KBM-7 (cell line): ENCODE results near the gene IMMP2L.
A peak's percentile ranks its signal among the peaks of the same experiment; 100 is the strongest.
"Not testable (repeated sequence)": the region's sequence is repeated elsewhere in the genome, so short reads cannot be mapped to it uniquely, and the experiment has no call there.

Experiments
- DNase-seq: peaks from one replicate; pipeline ENCODE4 v3.0.0-alpha.2; 2015
- in situ Hi-C: fragments of 300-500 bp; cut with MboI; formaldehyde crosslinking; loops from 2 replicates; pipeline ENCODE4 v1.14.3; 2020; ENCODE audit warnings: low sequenced_read_pairs, low pct_unique_long_range_greater_than_20kb, mixed read lengths

IMMP2L gene

DNA sequence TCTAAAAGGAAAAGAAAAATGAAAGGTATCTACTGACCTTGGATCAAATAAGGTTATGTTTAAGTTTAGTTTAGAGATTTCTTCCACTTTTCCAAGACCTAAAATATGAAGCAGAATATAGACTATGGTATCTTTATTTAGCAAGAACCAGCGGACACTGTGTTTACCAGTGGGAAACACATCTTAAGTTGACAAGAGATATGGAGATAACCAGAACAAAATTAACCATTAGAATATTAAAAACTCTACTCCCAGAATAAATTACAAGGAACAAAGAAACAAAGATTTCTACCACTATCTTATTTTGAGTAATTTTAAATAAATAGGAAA lies 86.9 kb downstream of the IMMP2L start:
- in situ Hi-C loops, result no loop called here

DNA sequence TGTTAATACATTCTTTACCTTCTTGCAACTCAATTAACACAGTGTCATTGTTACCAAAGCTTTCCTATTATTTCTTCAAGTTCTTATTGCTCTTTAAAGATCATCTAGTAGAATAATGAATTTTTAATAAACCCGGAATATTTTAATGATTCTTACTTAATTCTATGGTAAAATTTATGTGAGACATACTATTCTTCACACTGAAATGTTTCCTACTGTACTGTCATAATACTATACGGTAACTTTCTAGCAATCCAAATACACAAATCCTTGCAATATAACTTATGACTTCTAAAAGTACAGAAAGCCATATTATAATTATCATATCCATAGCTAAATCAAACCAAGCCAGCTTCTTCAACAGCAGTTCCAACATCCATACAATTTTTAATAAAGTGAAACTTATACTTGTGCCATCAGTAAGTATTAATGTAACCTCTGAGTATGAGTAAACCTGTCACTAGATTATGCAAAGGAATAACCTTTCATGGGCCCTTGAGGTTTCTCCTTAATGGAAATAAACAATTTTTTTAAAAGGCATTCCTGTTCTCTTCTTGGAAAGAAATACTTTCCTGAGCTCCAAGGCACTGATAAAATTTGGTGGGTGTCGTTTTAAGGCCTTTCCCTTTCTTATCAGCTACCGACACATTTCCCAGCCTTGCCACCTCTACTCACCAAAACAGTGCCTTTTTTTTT lies 87.4 kb downstream of the IMMP2L start:
- DNase-seq, result peak; percentile 3
- in situ Hi-C loops, result no loop called here

More for the DNA sequence above, 86.9 kb downstream of the IMMP2L start:
- DNase-seq, result no peak

DNA sequence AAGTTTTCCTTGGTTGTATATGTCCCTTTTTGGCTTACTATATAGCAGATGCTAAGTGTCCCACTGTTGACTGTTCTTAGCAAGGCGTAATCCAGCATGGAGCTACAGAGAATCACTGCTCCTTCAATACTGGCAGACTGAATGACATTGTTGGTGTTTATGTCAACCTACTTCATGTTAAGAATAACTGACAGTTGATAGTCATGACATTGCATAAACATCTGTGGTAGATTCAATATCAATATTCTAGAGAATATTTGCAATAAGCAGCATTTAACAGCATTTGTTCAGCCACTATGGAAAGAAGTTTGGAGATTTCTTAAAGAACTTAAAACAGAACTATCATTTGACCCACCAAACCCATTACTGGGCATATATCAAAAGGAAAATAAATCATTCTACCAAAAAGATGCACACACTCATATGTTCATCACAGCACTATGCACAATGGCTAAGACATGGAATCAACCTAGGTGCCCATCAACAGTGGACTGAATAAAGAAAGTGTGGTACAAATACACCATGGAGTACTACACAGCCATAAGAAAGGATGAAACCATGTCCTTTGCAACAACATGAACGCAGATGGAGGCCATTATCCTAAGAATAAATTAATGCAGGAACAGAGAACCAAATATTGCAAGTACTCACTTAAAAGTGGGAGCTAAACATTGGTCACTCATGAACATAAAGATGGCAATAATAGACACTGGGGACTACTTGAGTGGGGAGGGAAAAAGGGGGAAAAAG lies 88.7 kb downstream of the IMMP2L start:
- DNase-seq, result no peak
- in situ Hi-C loops, result no loop called here

DNA sequence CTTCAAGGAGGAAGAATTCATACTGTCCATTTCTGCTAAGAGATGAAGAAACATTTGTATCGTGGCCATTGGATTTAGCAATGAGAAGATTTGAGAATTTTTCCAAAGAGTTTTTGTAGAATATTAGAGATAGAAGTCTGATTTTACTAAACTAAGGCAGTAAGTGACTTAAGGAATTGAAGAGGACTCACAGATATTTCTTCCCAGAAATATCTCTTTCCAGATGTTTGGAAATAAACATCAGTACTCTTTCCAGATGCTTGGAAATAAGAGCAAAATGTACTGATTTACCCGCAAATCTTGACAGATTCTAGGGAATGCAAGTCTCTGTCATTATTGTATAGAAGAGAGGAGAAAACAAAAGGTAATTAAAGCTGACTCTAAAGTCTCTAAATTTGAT lies 91.3 kb downstream of the IMMP2L start:
- DNase-seq, result no peak
- in situ Hi-C loops, result no loop called here

DNA sequence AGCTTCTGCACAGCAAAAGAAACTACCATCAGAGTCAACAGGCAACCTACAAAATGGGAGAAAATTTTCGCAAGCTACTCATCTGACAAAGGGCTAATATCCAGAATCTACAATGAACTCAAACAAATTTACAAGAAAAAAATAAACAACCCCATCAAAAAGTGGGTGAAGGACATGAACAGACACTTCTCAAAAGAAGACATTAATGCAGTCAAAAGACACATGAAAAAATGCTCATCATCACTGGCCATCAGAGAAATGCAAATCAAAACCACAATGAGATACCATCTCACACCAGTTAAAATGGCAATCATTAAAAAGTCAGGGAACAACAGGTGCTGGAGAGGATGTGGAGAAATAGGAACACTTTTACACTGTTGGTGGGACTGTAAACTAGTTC lies 92.4 kb downstream of the IMMP2L start:
- DNase-seq, in situ Hi-C loops: not testable (repeated sequence)

DNA sequence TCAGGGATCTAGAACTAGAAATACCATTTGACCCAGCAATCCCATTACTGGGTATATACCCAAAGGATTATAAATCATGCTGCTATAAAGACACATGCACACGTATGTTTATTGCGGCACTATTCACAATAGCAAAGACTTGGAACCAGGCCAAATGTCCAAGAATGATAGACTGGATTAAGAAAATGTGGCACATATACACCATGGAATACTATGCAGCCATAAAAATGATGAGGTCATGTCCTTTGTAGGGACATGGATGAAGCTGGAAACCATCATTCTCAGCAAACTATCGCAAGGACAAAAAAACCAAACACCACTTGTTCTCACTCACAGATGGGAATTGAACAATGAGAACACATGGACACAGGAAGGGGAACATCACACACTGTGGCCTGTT lies 96.5 kb downstream of the IMMP2L start:
- DNase-seq, in situ Hi-C loops: not testable (repeated sequence)

DNA sequence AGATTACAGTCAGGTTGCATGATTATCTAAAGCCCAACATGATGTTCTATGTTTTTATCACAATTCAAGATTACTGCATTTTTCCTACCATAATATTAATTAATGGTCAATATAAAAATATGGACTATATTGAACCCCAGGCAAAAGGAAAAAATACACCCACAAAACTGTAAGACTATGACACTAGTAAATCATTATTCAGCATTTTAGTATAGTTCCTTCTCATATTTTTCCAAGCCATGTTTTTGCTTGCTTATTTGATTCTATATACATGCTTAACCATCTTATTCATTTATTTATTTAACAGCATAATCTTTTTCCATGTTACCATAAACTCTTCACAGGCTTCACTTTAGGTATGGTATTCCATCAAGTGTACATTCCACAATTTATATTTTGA lies 101.6 kb downstream of the IMMP2L start:
- DNase-seq, result no peak
- in situ Hi-C loops, result no loop called here

DNA sequence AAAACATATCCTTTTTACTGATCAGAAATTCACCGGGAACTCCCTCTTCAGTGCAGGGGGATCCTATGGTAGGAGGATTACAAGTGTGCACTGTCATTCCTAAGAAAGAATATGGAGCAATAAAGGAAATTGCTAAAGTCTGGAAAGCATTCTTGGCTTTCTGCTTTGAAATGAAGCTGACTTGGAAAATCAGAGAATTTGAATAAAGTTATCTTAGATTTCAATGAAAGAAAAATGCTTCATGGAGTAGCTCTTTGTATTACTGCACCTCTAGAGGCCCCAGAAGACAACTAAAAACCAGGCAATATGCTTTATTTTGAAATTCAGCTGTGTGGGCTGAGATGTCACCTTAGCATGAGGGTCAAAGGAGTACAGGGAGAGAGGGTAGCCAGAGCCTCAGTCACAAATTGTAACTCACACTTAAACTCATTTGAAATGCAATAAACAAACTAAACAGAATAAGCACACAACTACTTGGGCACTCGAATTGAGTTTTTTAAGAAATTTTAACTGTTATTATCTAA lies 102.5 kb downstream of the IMMP2L start:
- DNase-seq, result no peak
- in situ Hi-C loops, result no loop called here

DNA sequence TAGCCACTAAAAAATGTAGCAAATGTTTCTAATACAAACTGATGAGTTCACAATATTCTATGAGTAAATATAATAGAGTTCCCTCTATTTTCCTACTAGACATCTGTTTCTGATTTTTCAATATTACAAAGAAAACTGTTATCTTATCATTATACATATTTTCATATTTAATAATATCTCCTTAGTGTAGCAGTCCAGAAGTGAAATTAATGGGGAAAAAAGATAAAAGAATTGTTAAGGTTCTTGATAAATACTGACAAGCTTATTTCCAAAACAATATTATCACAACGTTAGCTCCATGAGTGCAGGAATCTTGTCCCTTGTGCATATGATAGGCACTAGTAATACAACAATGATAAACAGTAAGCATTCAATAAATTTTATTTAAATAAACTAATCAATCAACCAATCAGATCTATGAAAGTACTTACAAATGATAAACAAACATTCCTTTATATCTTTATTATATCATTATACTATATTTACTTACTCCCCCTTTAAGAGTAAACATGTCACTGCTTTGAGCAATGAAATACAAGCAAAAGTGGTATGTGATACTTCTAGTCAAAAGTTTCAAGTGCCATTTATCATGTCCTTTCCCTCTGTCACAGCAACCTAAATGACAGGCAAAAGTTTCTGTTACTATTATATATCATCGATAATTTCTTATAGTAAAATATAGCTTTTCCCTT lies 103.1 kb downstream of the IMMP2L start:
- no peak for DNase-seq
- in situ Hi-C loops, result no loop called here

DNA sequence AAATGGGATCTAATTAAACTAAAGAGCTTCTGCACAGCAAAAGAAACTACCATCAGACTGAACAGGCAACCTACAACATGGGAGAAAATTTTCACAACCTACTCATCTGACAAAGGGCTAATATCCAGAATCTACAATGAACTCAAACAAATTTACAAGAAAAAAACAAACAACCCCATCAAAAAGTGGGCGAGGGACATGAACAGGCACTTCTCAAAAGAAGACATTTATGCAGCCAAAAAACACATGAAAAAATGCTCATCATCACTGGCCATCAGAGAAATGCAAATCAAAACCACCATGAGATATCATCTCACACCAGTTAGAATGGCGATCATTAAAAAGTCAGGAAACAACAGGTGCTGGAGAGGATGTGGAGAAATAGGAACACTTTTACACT lies 111.6 kb downstream of the IMMP2L start:
- DNase-seq, in situ Hi-C loops: not testable (repeated sequence)

DNA sequence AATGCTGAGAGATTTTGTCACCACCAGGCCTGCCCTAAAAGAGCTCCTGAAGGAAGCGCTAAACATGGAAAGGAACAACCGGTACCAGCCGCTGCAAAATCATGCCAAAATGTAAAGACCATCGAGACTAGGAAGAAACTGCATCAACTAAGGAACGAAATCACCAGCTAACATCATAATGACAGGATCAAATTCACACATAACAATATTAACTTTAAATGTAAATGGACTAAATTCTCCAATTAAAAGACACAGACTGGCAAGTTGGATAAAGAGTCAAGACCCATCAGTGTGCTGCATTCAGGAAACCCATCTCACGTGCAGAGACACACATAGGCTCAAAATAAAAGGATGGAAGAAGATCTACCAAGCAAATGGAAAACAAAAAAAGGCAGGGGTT lies 114.8 kb downstream of the IMMP2L start:
- DNase-seq, in situ Hi-C loops: not testable (repeated sequence)

DNA sequence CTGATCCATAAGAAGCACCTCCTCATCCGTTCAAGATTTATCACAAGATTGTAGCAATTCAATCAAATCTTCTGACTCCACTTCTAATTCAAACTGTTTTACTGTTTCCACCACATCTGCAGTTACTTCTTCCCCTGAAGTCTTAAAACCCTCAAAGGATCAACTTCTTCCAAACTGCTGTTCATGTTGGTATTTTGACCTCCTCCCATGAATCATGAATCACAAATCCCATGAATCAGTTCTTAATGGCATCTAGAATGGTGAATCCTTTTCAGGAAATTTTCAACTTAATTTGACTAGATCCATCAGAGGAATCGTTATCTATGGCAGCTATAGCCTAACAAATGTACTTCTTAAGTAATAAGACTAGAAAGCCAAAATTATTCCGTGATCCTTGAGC lies 122.3 kb downstream of the IMMP2L start:
- in situ Hi-C loops, result no loop called here
- no peak for DNase-seq

DNA sequence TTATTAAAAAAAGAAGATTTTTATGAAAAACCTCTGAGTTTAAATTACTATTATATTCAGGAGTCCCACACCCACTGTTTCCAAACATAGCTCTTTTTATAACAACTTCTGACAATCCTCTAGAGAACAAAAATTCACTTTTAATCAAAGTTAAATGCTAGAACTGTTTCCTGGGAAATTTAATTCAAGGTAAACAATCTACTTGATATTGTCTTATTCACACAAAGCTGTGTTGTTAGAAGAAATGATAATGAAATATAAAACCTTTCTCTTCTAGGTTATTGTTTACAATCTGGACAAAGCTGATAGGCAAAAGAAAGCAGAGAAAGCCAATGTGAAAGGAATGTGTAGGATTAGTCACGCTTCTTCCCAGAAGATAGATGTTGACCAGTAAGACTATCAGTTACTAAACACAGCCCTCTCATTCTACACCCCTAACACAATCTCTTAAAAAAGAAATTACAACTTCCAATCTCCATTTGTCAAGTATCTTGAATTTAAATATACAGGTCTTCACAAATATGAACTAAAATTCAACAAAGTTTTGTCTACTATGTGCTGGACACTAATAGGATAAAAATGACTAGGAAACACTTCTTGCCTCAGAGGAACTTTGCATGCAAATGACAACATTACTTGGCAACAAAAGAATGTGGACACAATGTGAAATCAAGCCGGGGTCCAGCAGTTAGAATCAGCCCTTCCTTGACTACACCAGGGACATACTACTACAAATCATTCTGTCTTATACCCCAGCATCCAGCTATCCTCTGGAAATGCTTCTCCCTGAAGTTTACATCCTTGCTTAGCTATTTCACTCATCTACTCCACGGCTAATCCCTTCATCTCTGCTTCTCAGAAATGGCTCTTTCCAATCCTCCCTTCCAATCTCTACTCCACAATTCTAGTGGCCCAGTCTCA lies 123.7 kb downstream of the IMMP2L start:
- DNase-seq, result no peak
- in situ Hi-C loops, result no loop called here

DNA sequence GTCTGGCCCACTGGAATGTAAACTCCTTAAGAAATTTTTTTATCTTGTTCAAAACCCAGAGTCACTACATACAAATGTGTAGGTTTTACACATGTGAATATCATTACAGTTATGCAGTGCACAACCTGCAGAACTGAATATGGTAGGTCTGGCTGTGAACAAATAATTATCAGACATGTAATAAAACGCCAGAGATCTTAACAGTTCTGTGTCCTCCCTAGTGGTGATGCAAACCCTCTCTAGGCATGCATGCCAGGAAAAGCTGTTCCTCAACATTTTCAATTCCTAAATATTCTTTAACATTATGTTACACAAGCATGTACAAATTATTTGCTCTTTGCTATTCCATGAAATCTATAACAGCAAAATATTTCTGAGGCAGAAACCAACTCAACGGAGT lies 124.6 kb downstream of the IMMP2L start:
- no peak for DNase-seq
- in situ Hi-C loops, result no loop called here

DNA sequence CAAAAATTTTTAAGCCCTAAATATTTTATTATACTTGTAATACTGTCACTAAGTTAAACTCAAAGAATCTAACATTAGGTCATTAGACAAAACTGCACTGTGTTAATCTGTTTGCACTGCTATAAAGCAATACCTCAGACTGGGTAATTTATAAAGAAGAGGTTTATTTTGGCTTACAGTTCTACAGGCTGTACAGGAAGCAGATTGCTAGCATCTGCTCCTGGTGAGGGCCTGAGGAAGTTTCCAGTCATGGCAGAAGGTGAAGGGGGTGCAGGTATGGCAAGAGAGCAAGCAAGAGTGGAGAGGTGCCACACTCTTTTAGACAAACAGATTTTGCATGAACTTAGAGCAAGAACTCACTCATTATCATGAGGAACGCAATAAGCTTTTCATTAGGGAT lies 125.7 kb downstream of the IMMP2L start:
- in situ Hi-C loops, result no loop called here
- DNase-seq, result no peak

DNA sequence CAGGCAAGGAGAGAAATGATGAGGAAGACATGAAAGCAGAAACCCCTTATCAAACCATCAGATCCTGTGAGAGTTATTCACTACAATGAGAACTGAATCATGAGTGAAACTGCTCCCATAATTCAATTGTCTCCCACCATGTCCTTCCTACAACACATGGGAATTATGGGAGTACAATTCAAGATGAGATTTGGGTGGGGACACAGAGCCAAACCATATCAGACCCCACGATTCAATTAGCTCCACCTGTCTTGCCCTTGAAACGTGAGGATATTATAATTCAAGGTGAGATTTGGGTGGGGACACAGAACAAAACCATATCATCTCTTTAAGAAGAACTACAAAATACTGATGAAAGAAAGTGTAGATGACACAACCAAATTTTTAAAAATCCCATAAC lies 128.9 kb downstream of the IMMP2L start:
- DNase-seq, result no peak
- in situ Hi-C loops, result no loop called here

DNA sequence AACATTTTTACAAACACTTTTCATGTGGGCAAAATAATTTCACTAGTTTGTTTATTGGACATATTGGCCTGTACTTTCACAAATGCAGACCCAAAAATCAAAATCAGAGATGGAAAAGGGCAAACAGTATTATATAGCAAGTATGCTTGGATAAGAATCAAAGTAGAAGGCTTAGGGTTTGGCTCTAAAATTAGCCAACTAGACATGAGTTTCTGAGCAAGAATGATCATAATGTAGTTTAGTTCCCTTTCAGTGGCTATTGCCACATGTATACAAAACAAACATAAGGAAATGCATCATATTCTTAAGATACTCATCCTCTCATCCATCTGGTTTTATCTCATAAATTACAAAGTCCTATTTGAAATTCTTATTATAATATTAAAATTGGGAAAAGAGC lies 132.5 kb downstream of the IMMP2L start:
- in situ Hi-C loops, result no loop called here
- no peak for DNase-seq

DNA sequence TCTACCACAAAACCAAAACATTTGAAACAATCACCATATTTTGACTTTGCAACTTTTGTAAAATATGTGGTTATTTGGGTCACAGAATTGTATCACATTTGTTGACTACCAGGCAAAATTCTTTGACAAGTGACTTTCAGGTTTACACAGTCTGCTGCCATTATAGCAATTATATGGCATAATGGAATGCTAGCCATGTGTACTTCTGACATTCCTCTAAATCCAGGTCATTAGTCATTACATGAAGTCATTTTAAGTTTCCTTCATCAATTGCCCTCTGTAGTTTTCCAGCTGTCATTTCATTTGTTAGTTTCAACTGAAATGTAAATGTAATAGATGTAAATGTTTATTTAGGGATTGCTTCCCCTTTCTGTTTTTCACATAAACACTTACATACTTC lies 137.5 kb downstream of the IMMP2L start:
- DNase-seq, result no peak
- in situ Hi-C loops, result no loop called here

DNA sequence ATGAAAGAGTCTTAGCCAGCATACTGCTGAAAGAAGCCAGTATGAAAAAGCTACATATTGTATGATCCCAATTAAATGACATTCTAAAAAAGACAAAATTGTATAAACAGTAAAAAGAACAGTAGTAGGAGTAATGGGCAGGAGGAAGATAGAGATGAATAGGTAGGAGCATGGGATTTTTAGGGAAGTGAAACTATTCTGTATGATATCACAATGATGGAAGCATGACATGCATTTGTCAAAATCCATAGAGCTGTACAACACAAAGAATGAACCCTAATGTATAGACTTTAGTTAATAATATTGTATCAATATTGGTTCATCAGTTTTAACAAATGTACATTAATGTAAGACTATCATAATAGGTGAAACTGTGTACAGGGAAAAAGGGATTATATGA lies 147.9 kb downstream of the IMMP2L start:
- no peak for DNase-seq
- in situ Hi-C loops, result no loop called here
